ENCODE measurements around the gene ASCC3.
A peak's percentile ranks its signal among the peaks of the same experiment; 100 is the strongest.

ASCC3 gene

GRCh38 chr6:100484474-100484873 lies 396.7 kb downstream of the ASCC3 start:
- DNase-seq = no peak

GRCh38 chr6:100482698-100483097 lies 398.4 kb downstream of the ASCC3 start:
- DNase-seq = no peak

- no peak for DNase-seq
Observed at GRCh38 chr6:100479179-100480035, 401.7 kb downstream of the ASCC3 start.

GRCh38 chr6:100475554-100476320 lies 405.4 kb downstream of the ASCC3 start:
- no peak for DNase-seq

- no peak for DNase-seq
Observed at GRCh38 chr6:100473182-100473581, 407.9 kb downstream of the ASCC3 start.

GRCh38 chr6:100472674-100473073 lies 408.5 kb downstream of the ASCC3 start:
- peak in 1 of 2 donors; percentile 27 for DNase-seq

- DNase-seq = no peak
Observed at GRCh38 chr6:100470422-100471120, 410.6 kb downstream of the ASCC3 start.

- DNase-seq = no peak
Observed at GRCh38 chr6:100469101-100469859, 411.8 kb downstream of the ASCC3 start.

GRCh38 chr6:100468016-100468622 lies 413.0 kb downstream of the ASCC3 start:
- DNase-seq = no peak

GRCh38 chr6:100467129-100468015 lies 413.8 kb downstream of the ASCC3 start:
- DNase-seq = no peak

- DNase-seq = no peak
Observed at GRCh38 chr6:100466410-100467128, 414.6 kb downstream of the ASCC3 start.

GRCh38 chr6:100465701-100466409 lies 415.3 kb downstream of the ASCC3 start:
- no peak for DNase-seq

GRCh38 chr6:100464903-100465700 lies 416.0 kb downstream of the ASCC3 start, which contains the start of gene SIM1:
TSS of gene SIM1 (minus strand) at chr6:100464921. CDS start at chr6:100463468, 1,453 bp downstream.
- peak in 1 of 2 donors; percentile 19 for DNase-seq

- no peak for DNase-seq
Observed at GRCh38 chr6:100464162-100464851, 416.8 kb downstream of the ASCC3 start.

- DNase-seq = no peak
Observed at GRCh38 chr6:100463630-100464161, 417.4 kb downstream of the ASCC3 start.

- DNase-seq = no peak
Observed at GRCh38 chr6:100462706-100463629, 418.2 kb downstream of the ASCC3 start.

Data from stimulated activated CD4-positive, alpha-beta T cell treated with anti-CD3 and anti-CD28 coated beads, Interleukin-2, amount 100 ng/mL, for 24 hours (primary cell).